ENCODE data around the gene FAM161B.
A peak's percentile ranks its signal among the peaks of the same experiment; 100 is the strongest.
"Not testable (repeated sequence)": the region's sequence is repeated elsewhere in the genome, so short reads cannot be mapped to it uniquely, and the experiment has no call there.

The FAM161B gene

DNA sequence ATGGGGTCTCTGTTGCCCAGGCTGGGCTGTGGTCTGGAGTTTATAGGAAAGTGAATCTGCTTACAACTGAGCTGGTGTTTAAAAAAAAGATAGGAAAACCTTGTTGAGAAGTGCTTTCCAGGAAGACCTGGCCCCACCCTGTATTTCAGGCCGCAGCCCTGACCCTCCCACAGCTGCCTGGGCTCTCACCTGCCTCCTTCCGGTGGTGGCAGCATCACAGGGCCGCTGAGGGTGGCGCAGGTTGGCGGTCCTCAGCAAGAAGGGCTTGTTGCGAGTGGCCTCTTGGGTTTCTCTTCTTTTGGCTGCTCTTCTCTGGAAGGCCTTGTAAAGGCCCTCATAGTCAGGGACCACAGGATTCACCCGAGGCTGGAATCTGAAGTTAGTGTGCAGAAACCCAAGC lies 7.7 kb downstream of the FAM161B start:
- H3K27ac ChIP-seq = peak overlapping the region in 1 of 2 donors; percentile 29
- no peak for DNase-seq (ENCODE audit: low spot score)
- H3K4me3 ChIP-seq = no peak overlapping the region
- TF ChIP-seq, protein P1, sequence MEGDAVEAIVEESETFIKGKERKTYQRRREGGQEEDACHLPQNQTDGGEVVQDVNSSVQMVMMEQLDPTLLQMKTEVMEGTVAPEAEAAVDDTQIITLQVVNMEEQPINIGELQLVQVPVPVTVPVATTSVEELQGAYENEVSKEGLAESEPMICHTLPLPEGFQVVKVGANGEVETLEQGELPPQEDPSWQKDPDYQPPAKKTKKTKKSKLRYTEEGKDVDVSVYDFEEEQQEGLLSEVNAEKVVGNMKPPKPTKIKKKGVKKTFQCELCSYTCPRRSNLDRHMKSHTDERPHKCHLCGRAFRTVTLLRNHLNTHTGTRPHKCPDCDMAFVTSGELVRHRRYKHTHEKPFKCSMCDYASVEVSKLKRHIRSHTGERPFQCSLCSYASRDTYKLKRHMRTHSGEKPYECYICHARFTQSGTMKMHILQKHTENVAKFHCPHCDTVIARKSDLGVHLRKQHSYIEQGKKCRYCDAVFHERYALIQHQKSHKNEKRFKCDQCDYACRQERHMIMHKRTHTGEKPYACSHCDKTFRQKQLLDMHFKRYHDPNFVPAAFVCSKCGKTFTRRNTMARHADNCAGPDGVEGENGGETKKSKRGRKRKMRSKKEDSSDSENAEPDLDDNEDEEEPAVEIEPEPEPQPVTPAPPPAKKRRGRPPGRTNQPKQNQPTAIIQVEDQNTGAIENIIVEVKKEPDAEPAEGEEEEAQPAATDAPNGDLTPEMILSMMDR (IDR thresholded peaks at IDR 0.05) = no peak

DNA sequence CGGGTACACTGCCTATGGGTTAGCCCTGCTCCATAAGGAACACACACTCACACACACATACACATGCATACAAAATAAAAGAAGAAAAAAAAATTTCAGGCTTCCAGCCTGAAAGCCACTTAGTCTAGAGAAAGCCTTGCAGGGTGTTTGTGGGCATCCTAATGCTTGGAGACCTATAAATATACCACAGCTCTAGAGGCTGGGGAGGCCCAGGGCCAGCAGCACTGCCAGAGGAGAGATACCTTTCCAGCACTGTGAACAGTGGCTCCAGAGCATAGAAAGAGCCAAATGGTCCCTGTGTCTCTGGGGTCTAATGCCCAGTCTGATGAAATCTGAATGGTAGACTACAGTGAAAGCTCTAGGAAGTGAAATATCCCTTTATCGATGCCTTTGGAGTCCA lies 12.9 kb downstream of the FAM161B start:
- Histone ChIP-seq H3K27ac (no peak overlapping the region), H3K4me3 (no peak overlapping the region)
- no peak for DNase-seq (ENCODE audit: low spot score)
- TF ChIP-seq, protein P1 (IDR thresholded peaks at IDR 0.05) = no peak

GRCh38 chr14:73936548-73936947 lies 13.3 kb downstream of the FAM161B start:
- TF ChIP-seq, protein P1 (IDR thresholded peaks at IDR 0.05) = no peak
- Histone ChIP-seq H3K4me3 (no peak overlapping the region), H3K27ac (no peak overlapping the region)
- DNase-seq (ENCODE audit: low spot score) = no peak

DNA sequence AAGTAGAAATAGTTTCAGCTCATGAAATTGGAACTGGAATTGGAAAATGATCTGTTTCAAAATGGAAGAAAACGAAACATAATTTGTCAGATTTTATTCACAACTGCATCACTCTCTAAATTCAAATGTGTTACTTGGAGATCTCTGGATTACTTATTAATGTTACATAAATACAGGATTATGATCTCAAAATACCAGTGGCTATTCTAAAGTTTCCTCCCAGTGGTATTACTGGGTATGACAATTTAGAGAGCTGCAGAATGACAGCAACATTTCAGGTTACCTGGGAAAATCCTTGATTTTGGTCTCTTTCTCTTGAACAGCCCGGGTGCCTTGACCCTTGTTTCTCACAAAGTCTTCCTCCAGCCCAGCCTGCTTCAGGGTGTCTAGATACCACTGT lies 14.2 kb downstream of the FAM161B start:
- TF ChIP-seq, protein P1 (IDR thresholded peaks at IDR 0.05) = no peak
- H3K27ac ChIP-seq = no peak overlapping the region
- H3K4me3 ChIP-seq = no peak overlapping the region
- no peak for DNase-seq (ENCODE audit: low spot score)

- H3K4me3 ChIP-seq = no peak overlapping the region
- H3K27ac ChIP-seq = no peak overlapping the region
- DNase-seq (ENCODE audit: low spot score) = no peak
- TF ChIP-seq, protein P1 (IDR thresholded peaks at IDR 0.05) = no peak
Measured at GRCh38 chr14:73924337-73924736, 25.6 kb downstream of the FAM161B start.

DNA sequence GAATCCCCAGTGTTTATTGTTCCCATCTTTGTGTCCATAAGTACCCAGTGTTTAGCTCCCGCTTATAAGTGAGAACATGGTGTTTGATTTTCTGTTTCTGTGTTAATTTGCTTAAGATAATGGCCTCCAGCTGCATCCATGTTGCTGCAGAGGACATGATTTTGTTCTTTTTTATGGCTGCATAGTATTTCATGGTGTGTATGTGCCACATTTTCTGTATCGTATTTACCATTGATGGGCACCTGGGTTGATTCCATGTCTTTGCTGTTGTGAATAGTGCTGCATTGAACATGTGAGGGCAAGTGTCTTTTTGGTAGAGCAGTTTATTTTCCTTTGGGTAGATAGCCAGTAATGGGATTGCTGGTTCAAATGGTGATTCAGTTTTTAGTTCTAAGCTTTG lies 30.4 kb downstream of the FAM161B start:
- not testable (repeated sequence) for H3K4me3 ChIP-seq; DNase-seq (ENCODE audit: low spot score); H3K27ac ChIP-seq

- TF ChIP-seq, protein P1 (IDR thresholded peaks at IDR 0.05) = no peak
- Histone ChIP-seq H3K4me3 (no peak overlapping the region), H3K27ac (no peak overlapping the region)
- no peak for DNase-seq (ENCODE audit: low spot score)
Measured at GRCh38 chr14:73916324-73916723, 33.6 kb downstream of the FAM161B start.

DNA sequence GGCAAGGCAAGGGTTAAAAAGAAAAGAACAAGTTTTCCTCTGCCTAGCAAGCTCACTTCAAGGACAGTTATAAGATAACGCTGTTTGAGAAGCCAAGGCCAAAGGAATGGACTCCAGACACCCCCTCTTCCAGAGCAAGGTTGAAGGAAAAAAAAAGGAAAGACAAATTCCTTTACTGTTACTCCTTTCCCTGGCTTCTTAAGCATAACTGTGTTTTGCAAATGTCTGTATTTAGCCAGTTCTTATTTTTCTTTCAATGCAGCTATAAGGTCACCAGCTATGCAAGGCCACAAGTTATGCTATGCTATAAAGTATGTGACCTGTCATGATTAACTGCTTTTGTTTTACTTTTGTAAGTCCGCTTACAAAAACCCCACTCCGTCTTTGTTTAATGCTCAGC lies 36.6 kb downstream of the FAM161B start:
- no peak for DNase-seq (ENCODE audit: low spot score)
- Histone ChIP-seq H3K27ac (no peak overlapping the region), H3K4me3 (no peak overlapping the region)
- TF ChIP-seq, protein P1 (IDR thresholded peaks at IDR 0.05) = no peak

Data from coronary artery (tissue), 2 donors.